Adrenal gland (tissue), 12 donors: ENCODE results near the gene MORN5. TPM values are rescaled to one million over a fixed set of nuclear protein-coding genes. Genes with fewer than 3 reads are reported as not detected.

Source experiments
- DNase-seq, 7 donors: peaks; one replicate each; pipeline ENCODE4 v3.0.0-alpha.2; 2019 to 2020
- H3K27ac ChIP-seq, 5 donors: fragments of 200-600 bp; sonication (generic) in 4 of 5; 1 replicate in 3 of 5; 2 replicates in 2 of 5; pipeline versions ENCODE4 v1.5.1 to v1.8.0; 2016 to 2020; ENCODE audit warnings: mild to moderate bottlenecking in 1 of 5
- H3K27me3 ChIP-seq: fragments of 200-600 bp; 2 replicates; pipeline ENCODE4 v1.8.0; 2021
- H3K36me3 ChIP-seq, 2 donors: fragments of 200-600 bp; replicated peaks in 1 of 2; 1 replicate in 1 of 2; 2 replicates in 1 of 2; pipeline versions ENCODE4 v1.5.1 to v1.8.0; 2018 to 2022
- H3K4me1 ChIP-seq, 2 donors: fragments of 200-600 bp; replicated peaks in 1 of 2; 1 replicate in 1 of 2; 2 replicates in 1 of 2; pipeline versions ENCODE4 v1.5.1 to v1.8.0; 2018 to 2021
- H3K4me3 ChIP-seq, 4 donors: fragments of 200-600 bp; sonication (generic) in 3 of 4; one replicate each; pipeline ENCODE4 v1.5.1; 2016 to 2018
- H3K9me3 ChIP-seq, 3 donors: fragments of 200-600 bp; sonication (generic) in 1 of 3; replicated peaks in 1 of 3; 1 replicate in 2 of 3; 2 replicates in 1 of 3; pipeline versions ENCODE4 v1.5.1 to v1.8.0; 2016 to 2021
- POLR2A ChIP-seq, 2 donors: fragments of 450-650 bp; IDR thresholded peaks; one replicate each; pipeline ENCODE4 v1.6.1; 2017; ENCODE audit warnings: antibody characterized with exemption in 2 of 2, mild to moderate bottlenecking in 2 of 2, moderate library complexity in 1 of 2
- WGBS, 4 donors: extraction: QIAGEN DNeasy Blood & Tissue Kit in 2 of 4; methylation state at CpG; one replicate each; pipeline versions ENCODE4 v1.1.5 to v1.1.7; 2013 to 2017; 5-methylcytosine and 5-hydroxymethylcytosine counted together
- intact Hi-C, 2 donors: fragments of 100-400 bp; cut with DNase I; formaldehyde crosslinking; loops; one replicate each; pipeline versions ENCODE4 v1.14.1 to v1.15.0; 2022 to 2023
- polyA plus RNA-seq, 3 donors: library from polyadenylated mRNA; stranded (reverse); fragments of 200-250 nt in 2 of 3; fragments of 350-450 nt in 1 of 3; fragmentation: Illumina TruSeq in 1 of 3; extraction: RNeasy Lipid Tissue Mini Kit (QIAGEN cat#74804) in 1 of 3; gene quantifications; one replicate each; pipeline ENCODE4 v1.2.3, GENCODE V29; 2013 to 2014
- total RNA-seq, 9 donors: library from RNA; depleted of rRNA in 4 of 9; stranded (reverse); fragments of >200 nt in 4 of 9; fragments of 120-200 nt in 1 of 9; fragmentation: NEBNext Ultra II Directional in 1 of 9; extraction: Animal tissue kit (Norgen Biotek cat#: 25700) in 1 of 9; gene quantifications; one replicate each; pipeline versions ENCODE4 v1.1.0 to v1.2.4, GENCODE V29; 2013 to 2023
- TF ChIP-seq, protein P1 (sequence below), 6 experiments: fragments of 450-650 bp in 4 of 6; fragments of 200-600 bp in 2 of 6; sonication (generic) in 1 of 6; IDR thresholded peaks; 1 replicate in 5 of 6; 2 replicates in 1 of 6; pipeline versions ENCODE4 v1.5.1 to v1.8.0; 2016 to 2021; ENCODE audit warnings: antibody characterized with exemption in 6 of 6, mild to moderate bottlenecking in 2 of 6, moderate library complexity in 1 of 6
- donor health status: healthy with polysubstance abuse.
- donor health status: Bipolar disorder and iron deficiency.
- donor health status: DM: yes; HTN: yes; CAD: no.
- donor health status: DM: no; HTN: no; CAD: no.
- donor health status: DM: no; HTN: no; CAD: no.
- donor health status: DM: yes; HTN: yes; CAD: no.

MORN5 gene
- total and polyA plus RNA-seq, 12 donors, result 0.78 to 1.7 (median 0.80) TPM; not detected in 8

DNA sequence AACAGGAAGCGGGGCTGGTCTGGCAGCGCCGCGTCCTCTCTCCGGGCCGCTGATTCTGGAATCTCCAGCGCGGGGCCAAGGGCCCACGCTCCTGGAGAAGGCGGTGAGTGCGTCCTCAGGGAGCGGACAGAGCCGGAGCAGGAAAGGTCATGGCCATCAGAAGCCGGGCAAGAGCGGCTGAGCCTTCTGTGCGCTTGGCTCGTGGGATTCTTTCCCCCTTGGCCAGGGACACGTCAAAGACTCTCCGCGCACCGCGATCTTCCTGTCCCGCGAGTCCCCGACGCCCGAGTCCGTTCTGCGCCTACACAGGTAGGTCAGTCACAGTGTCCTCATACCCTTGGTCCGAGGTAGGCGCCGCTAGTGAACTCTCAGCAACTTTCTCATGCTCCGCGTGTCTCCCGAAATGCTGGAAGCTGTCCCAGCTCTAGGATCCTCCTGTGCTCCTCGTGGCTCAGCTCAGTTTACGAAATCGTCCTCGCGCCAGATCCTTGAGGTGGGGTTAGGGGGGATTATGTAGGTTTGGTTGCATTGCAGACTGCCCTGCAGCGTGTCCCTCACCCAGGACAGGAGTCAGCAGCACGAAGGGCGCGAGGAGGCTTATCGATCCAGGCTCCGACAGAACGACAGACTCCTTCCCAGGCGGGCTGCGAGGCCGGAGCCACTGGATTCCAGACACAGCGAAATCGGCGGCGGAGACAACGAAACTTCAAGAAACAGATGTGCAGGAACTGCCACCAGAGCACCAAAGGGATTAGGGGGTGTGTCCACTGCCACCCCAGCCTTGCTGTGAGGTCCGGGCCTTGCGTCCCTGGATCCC lies 60.4 kb downstream of the MORN5 start:
- peak in 2 of 7 donors; percentile 13 to 50 for DNase-seq
- H3K4me1 ChIP-seq, result peaks cover 7 to 19% of the 10 kb centered on the region in 2 donors
- no peak overlapping the region for H3K27ac ChIP-seq
- intact Hi-C loops, result no loop called here
- peaks cover 85% of the 10 kb centered on the region for H3K27me3 ChIP-seq
- no peaks in the 10 kb centered on the region for H3K9me3 ChIP-seq
- 13 to 28% (median 18%) methylated on average over 39 to 57 of the region's 57 CpGs for WGBS, 4 donors
- peak overlapping the region in 1 of 4 donors; percentile 20 for H3K4me3 ChIP-seq
- no peaks in the 10 kb centered on the region for H3K36me3 ChIP-seq
- TF ChIP-seq POLR2A (IDR thresholded peaks at IDR 0.05), result no peak
- TF ChIP-seq, protein P1, sequence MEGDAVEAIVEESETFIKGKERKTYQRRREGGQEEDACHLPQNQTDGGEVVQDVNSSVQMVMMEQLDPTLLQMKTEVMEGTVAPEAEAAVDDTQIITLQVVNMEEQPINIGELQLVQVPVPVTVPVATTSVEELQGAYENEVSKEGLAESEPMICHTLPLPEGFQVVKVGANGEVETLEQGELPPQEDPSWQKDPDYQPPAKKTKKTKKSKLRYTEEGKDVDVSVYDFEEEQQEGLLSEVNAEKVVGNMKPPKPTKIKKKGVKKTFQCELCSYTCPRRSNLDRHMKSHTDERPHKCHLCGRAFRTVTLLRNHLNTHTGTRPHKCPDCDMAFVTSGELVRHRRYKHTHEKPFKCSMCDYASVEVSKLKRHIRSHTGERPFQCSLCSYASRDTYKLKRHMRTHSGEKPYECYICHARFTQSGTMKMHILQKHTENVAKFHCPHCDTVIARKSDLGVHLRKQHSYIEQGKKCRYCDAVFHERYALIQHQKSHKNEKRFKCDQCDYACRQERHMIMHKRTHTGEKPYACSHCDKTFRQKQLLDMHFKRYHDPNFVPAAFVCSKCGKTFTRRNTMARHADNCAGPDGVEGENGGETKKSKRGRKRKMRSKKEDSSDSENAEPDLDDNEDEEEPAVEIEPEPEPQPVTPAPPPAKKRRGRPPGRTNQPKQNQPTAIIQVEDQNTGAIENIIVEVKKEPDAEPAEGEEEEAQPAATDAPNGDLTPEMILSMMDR (IDR thresholded peaks at IDR 0.05), result no peak

DNA sequence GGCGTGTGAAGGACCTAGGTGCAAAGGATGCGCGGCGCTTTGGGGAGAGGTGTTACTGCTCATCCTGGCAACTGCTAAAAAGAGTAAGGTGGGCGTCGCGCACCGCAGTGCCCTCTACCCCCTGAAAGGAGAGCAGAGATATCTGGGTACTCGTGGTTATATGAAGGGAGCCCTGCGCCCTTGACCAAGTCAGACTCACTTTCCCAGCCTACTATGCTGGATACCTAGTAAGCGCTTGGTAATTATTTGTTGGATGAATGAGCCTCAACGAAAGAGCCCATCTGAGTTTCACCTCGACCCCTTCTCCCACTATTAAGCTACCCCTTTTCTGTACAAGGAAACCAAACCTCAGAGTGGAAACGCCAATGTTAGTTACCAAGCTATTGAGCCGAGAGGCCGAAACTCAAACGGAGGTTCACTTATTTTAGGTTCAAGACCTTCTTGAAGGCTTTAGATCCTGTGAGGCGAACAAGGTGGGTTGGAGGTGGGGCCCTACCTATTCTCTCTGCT lies 61.0 kb downstream of the MORN5 start:
- Histone ChIP-seq H3K4me1 (peaks cover 7 to 19% of the 10 kb centered on the region in 2 donors), H3K36me3 (no peaks in the 10 kb centered on the region), H3K4me3 (no peak overlapping the region), H3K27ac (no peak overlapping the region), H3K27me3 (peaks cover 90% of the 10 kb centered on the region), H3K9me3 (no peaks in the 10 kb centered on the region)
- TF ChIP-seq, protein P1 (IDR thresholded peaks at IDR 0.05), result no peak
- no peak for TF ChIP-seq POLR2A (IDR thresholded peaks at IDR 0.05)
- intact Hi-C loops, result no loop called here
- DNase-seq, result peak in 1 of 7 donors; percentile 35
- 23 to 41% (median 36%) methylated on average over 14 to 18 of the region's 18 CpGs for WGBS, 4 donors

DNA sequence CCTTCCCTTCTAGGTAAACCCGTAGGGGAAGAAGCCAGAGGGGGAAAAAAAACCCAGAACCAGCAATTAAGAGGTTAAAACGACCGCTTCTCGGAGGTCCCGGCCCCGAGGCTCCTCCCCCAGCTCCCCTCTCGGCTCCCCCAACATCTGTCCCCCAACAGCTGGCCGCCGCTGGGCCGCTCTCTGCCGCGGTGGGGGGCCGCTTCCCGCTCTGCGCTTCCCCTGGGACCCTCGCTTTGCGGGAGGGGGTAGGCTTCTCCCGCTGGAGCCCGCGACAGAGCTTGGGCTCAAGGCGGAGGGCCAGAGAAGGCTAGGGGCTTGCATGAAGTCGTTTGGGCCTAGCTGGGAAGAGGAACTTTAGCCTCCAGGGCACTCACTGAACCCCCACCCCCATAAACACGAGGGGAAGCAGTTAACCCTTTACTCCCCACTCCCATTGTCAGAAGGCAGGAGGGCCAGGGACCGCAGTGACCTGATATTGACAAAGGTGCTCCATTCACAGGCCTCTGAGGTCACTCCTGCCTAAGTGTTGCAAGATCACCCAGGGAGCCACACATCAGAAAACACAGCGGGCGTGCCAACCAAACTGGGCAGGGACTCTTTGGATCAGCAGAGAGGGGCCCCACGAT lies 61.6 kb downstream of the MORN5 start:
- Histone ChIP-seq H3K9me3 (no peaks in the 10 kb centered on the region), H3K27ac (no peak overlapping the region), H3K27me3 (peaks cover 91% of the 10 kb centered on the region), H3K36me3 (no peaks in the 10 kb centered on the region), H3K4me3 (no peak overlapping the region), H3K4me1 (peaks cover 7 to 23% of the 10 kb centered on the region in 2 donors)
- intact Hi-C loops, result no loop called here
- 22 to 30% (median 25%) methylated on average over 26 to 27 of the region's 27 CpGs for WGBS, 4 donors
- no peak for TF ChIP-seq POLR2A (IDR thresholded peaks at IDR 0.05)
- TF ChIP-seq, protein P1 (IDR thresholded peaks at IDR 0.05), result no peak
- peak in 1 of 7 donors; percentile 43 for DNase-seq

DNA sequence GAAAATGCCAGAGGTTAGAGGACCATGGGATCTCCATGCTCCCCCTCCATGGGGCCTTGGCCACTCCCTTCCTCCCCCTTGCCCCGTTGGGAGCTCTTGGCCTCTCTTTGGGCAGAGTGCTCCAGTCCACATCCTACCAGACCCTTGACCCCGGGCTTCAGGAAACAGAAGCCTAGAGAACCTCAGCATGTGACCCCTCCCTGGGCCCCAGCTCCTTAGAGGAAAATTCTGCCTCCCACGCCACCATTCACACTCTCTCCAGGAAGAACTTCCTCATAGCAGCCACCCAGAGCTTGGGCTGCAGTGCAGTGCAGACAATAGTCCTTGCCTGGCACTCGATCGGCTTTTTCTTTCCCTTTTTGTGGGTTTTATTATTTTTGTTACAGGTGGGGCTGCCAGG lies 63.1 kb downstream of the MORN5 start:
- DNase-seq, result peak in 1 of 7 donors; percentile 33
- TF ChIP-seq POLR2A (IDR thresholded peaks at IDR 0.05), result no peak
- TF ChIP-seq, protein P1 (IDR thresholded peaks at IDR 0.05), result no peak
- Histone ChIP-seq H3K9me3 (no peaks in the 10 kb centered on the region), H3K36me3 (no peaks in the 10 kb centered on the region), H3K4me3 (no peak overlapping the region), H3K4me1 (peaks cover 7 to 30% of the 10 kb centered on the region in 2 donors), H3K27me3 (peaks cover 93% of the 10 kb centered on the region), H3K27ac (no peak overlapping the region)
- intact Hi-C loops, result no loop called here
- 43 to 55% (median 49%) methylated on average over 5 of the region's 5 CpGs for WGBS, 4 donors
